Stimulated activated CD8-positive, alpha-beta memory T cell treated with anti-CD3 and anti-CD28 coated beads, Interleukin-4, amount 100 ng/mL, for 24 hours (primary cell): Measurements from ENCODE around the gene TSSK2.

ENCODE experiments used
- DNase-seq: peaks from one replicate; pipeline ENCODE4 v3.0.0-alpha.2; 2020; ENCODE audit warnings: low read depth

TSSK2 gene

GRCh38 chr22:19106886-19107729, 24.0 kb upstream of the TSSK2 start:
- no peak for DNase-seq

- DNase-seq = no peak
Measured at GRCh38 chr22:19107730-19108074, 23.4 kb upstream of the TSSK2 start.

- no peak for DNase-seq
Measured at GRCh38 chr22:19108807-19109197, 22.3 kb upstream of the TSSK2 start.

GRCh38 chr22:19109198-19110063, 21.7 kb upstream of the TSSK2 start:
- DNase-seq = no peak

- DNase-seq = no peak
Measured at GRCh38 chr22:19110064-19110458, 21.0 kb upstream of the TSSK2 start.

GRCh38 chr22:19110646-19111045, 20.5 kb upstream of the TSSK2 start:
- DNase-seq = no peak

GRCh38 chr22:19111140-19111539, 20.0 kb upstream of the TSSK2 start:
- DNase-seq = no peak

GRCh38 chr22:19111584-19111983, 19.5 kb upstream of the TSSK2 start:
- no peak for DNase-seq

- DNase-seq = no peak
Measured at GRCh38 chr22:19113429-19113828, 17.7 kb upstream of the TSSK2 start.

GRCh38 chr22:19114984-19115552, 16.0 kb upstream of the TSSK2 start:
- no peak for DNase-seq

- DNase-seq = no peak
Measured at GRCh38 chr22:19115628-19116027, 15.5 kb upstream of the TSSK2 start.

GRCh38 chr22:19117111-19117512, 14.0 kb upstream of the TSSK2 start:
- DNase-seq = no peak

GRCh38 chr22:19118329-19118880, 12.7 kb upstream of the TSSK2 start:
- DNase-seq = no peak

GRCh38 chr22:19119949-19120348, 11.2 kb upstream of the TSSK2 start:
- DNase-seq = no peak

- no peak for DNase-seq
Measured at GRCh38 chr22:19120829-19121630, 10.1 kb upstream of the TSSK2 start.

- DNase-seq = no peak
Measured at GRCh38 chr22:19121631-19122142, 9.4 kb upstream of the TSSK2 start.

GRCh38 chr22:19122143-19122751, 8.9 kb upstream of the TSSK2 start, which contains the start of gene DGCR2:
DGCR2 (minus strand) TSS chr22:19122412; CDS start chr22:19122206, 206 bp downstream.
- DNase-seq = peak; percentile 93

GRCh38 chr22:19122752-19123492, 8.2 kb upstream of the TSSK2 start:
- no peak for DNase-seq

- DNase-seq = no peak
Measured at GRCh38 chr22:19123936-19124335, 7.2 kb upstream of the TSSK2 start.

- DNase-seq = no peak
Measured at GRCh38 chr22:19124377-19124776, 6.7 kb upstream of the TSSK2 start.
